Adrenal gland (tissue), 12 donors: ENCODE results near the gene LBHD2. TPM values are rescaled to one million over a fixed set of nuclear protein-coding genes. Genes with fewer than 3 reads are reported as not detected.

ENCODE experiments used
- DNase-seq, 7 donors: peaks; one replicate each; pipeline ENCODE4 v3.0.0-alpha.2; 2019 to 2020
- H3K27ac ChIP-seq, 5 donors: fragments of 200-600 bp; sonication (generic) in 4 of 5; 1 replicate in 3 of 5; 2 replicates in 2 of 5; pipeline versions ENCODE4 v1.5.1 to v1.8.0; 2016 to 2020; ENCODE audit warnings: mild to moderate bottlenecking in 1 of 5
- H3K27me3 ChIP-seq: fragments of 200-600 bp; 2 replicates; pipeline ENCODE4 v1.8.0; 2021
- H3K36me3 ChIP-seq, 2 donors: fragments of 200-600 bp; replicated peaks in 1 of 2; 1 replicate in 1 of 2; 2 replicates in 1 of 2; pipeline versions ENCODE4 v1.5.1 to v1.8.0; 2018 to 2022
- H3K4me1 ChIP-seq, 2 donors: fragments of 200-600 bp; replicated peaks in 1 of 2; 1 replicate in 1 of 2; 2 replicates in 1 of 2; pipeline versions ENCODE4 v1.5.1 to v1.8.0; 2018 to 2021
- H3K4me3 ChIP-seq, 4 donors: fragments of 200-600 bp; sonication (generic) in 3 of 4; one replicate each; pipeline ENCODE4 v1.5.1; 2016 to 2018
- H3K9me3 ChIP-seq, 3 donors: fragments of 200-600 bp; sonication (generic) in 1 of 3; replicated peaks in 1 of 3; 1 replicate in 2 of 3; 2 replicates in 1 of 3; pipeline versions ENCODE4 v1.5.1 to v1.8.0; 2016 to 2021
- POLR2A ChIP-seq, 2 donors: fragments of 450-650 bp; IDR thresholded peaks; one replicate each; pipeline ENCODE4 v1.6.1; 2017; ENCODE audit warnings: antibody characterized with exemption in 2 of 2, mild to moderate bottlenecking in 2 of 2, moderate library complexity in 1 of 2
- WGBS, 4 donors: extraction: QIAGEN DNeasy Blood & Tissue Kit in 2 of 4; methylation state at CpG; one replicate each; pipeline versions ENCODE4 v1.1.5 to v1.1.7; 2013 to 2017; 5-methylcytosine and 5-hydroxymethylcytosine counted together
- intact Hi-C, 2 donors: fragments of 100-400 bp; cut with DNase I; formaldehyde crosslinking; loops; one replicate each; pipeline versions ENCODE4 v1.14.1 to v1.15.0; 2022 to 2023
- polyA plus RNA-seq, 3 donors: library from polyadenylated mRNA; stranded (reverse); fragments of 200-250 nt in 2 of 3; fragments of 350-450 nt in 1 of 3; fragmentation: Illumina TruSeq in 1 of 3; extraction: RNeasy Lipid Tissue Mini Kit (QIAGEN cat#74804) in 1 of 3; gene quantifications; one replicate each; pipeline ENCODE4 v1.2.3, GENCODE V29; 2013 to 2014
- total RNA-seq, 9 donors: library from RNA; depleted of rRNA in 4 of 9; stranded (reverse); fragments of >200 nt in 4 of 9; fragments of 120-200 nt in 1 of 9; fragmentation: NEBNext Ultra II Directional in 1 of 9; extraction: Animal tissue kit (Norgen Biotek cat#: 25700) in 1 of 9; gene quantifications; one replicate each; pipeline versions ENCODE4 v1.1.0 to v1.2.4, GENCODE V29; 2013 to 2023
- TF ChIP-seq, protein P1 (sequence below), 6 experiments: fragments of 450-650 bp in 4 of 6; fragments of 200-600 bp in 2 of 6; sonication (generic) in 1 of 6; IDR thresholded peaks; 1 replicate in 5 of 6; 2 replicates in 1 of 6; pipeline versions ENCODE4 v1.5.1 to v1.8.0; 2016 to 2021; ENCODE audit warnings: antibody characterized with exemption in 6 of 6, mild to moderate bottlenecking in 2 of 6, moderate library complexity in 1 of 6
- donor health status: healthy with polysubstance abuse.
- donor health status: Bipolar disorder and iron deficiency.
- donor health status: DM: yes; HTN: yes; CAD: no.
- donor health status: DM: no; HTN: no; CAD: no.
- donor health status: DM: no; HTN: no; CAD: no.
- donor health status: DM: yes; HTN: yes; CAD: no.

The LBHD2 gene
- total and polyA plus RNA-seq, 12 donors = 2.1 TPM; not detected in 11

DNA sequence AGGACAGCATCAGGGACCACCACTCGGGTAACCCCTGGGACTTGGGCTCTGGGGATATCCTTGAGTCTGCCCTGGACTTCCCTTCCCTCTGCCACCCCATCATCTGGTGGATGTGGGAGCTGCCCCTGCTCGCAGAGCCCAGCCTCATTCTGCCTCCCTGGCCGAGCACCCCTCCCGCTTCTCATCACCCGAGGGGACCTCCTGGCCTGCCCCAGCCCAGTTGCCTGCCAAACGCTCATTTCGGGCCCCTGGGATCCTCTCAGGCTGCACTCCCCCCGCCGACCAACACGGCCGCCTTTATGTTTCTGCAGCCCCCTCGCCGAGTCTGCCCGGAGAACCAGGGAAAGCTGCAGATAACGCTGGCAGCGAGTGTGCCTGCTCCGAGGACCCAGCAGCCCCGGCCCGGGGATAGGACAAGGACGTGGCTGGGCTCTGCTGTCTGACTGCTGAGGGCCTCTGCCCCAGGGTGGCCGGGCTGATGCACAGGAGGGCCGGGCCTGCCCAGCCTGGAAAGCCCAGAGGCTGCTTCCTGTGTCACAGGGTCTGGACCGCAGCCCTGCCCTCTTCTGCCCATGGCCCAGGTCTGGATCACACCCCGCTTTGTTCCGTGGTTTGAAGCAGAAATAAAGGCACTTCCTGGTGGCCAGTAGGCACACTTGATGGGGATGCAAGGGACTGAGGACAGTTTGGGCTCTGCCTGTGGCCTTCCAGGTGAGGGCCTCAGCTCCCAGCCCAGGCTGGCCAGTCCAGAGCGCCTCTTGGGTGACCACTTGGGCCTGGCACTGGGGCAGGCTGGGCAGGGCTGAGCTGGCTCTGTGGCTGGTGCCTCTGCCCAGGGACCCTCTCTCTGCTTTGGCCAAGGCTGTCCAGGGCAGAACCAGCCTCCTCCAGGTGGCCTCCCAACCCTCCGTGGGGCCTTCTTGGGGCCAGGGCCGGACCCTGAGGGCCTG is 5.7 kb downstream of the LBHD2 start:
- Histone ChIP-seq H3K9me3 (no peaks in the 10 kb centered on the region), H3K27me3 (peaks cover 10% of the 10 kb centered on the region), H3K27ac (no peak overlapping the region), H3K36me3 (no peaks in the 10 kb centered on the region), H3K4me3 (no peak overlapping the region), H3K4me1 (peaks cover 0 to 9% of the 10 kb centered on the region in 2 donors)
- TF ChIP-seq, protein P1, sequence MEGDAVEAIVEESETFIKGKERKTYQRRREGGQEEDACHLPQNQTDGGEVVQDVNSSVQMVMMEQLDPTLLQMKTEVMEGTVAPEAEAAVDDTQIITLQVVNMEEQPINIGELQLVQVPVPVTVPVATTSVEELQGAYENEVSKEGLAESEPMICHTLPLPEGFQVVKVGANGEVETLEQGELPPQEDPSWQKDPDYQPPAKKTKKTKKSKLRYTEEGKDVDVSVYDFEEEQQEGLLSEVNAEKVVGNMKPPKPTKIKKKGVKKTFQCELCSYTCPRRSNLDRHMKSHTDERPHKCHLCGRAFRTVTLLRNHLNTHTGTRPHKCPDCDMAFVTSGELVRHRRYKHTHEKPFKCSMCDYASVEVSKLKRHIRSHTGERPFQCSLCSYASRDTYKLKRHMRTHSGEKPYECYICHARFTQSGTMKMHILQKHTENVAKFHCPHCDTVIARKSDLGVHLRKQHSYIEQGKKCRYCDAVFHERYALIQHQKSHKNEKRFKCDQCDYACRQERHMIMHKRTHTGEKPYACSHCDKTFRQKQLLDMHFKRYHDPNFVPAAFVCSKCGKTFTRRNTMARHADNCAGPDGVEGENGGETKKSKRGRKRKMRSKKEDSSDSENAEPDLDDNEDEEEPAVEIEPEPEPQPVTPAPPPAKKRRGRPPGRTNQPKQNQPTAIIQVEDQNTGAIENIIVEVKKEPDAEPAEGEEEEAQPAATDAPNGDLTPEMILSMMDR (IDR thresholded peaks at IDR 0.05) = no peak
- no peak for TF ChIP-seq POLR2A (IDR thresholded peaks at IDR 0.05)
- intact Hi-C loops = loop anchor here in 1 of 2 donors (5.0 kb wide), 1 partner anchor 203 kb away; no protein-coding TSS in a partner anchor
- WGBS, 4 donors = 83 to 92% (median 86%) methylated on average over 10 to 28 of the region's 28 CpGs
- no peak for DNase-seq

DNA sequence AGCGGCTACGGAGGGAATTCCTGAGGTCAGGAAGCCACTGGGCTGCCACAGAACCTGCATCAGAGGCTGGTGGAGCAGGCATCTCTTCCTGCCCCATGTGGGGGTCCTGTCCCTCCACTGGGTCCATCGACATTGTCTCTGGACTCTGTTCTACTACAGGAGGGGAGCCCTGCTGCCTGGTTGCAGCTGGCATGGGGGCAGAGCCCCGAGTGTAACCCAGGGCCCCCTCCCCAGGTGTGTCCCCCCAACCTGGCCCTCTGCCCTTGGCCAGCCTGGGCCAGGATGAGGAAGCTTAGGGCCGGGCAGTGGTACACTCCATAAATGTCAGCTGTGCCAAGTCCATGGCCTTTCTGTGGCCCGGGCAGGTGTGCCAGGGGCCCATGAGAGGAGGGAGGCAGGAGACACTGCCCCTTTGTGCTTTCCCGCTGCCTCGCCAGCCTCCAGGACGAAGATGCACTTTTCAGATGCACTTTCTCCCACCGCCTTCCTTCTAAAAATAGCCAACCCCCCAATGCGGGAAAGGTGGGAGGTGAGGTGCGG is 6.5 kb downstream of the LBHD2 start:
- peaks cover 0 to 9% of the 10 kb centered on the region in 2 donors for H3K4me1 ChIP-seq
- TF ChIP-seq POLR2A (IDR thresholded peaks at IDR 0.05) = no peak
- TF ChIP-seq, protein P1 (IDR thresholded peaks at IDR 0.05) = no peak
- no peak overlapping the region for H3K4me3 ChIP-seq
- no peak for DNase-seq
- no peaks in the 10 kb centered on the region for H3K36me3 ChIP-seq
- intact Hi-C loops = no loop called here
- H3K9me3 ChIP-seq = no peaks in the 10 kb centered on the region
- peaks cover 5% of the 10 kb centered on the region for H3K27me3 ChIP-seq
- 72 to 88% (median 82%) methylated on average over 6 to 12 of the region's 12 CpGs for WGBS, 4 donors
- no peak overlapping the region for H3K27ac ChIP-seq

DNA sequence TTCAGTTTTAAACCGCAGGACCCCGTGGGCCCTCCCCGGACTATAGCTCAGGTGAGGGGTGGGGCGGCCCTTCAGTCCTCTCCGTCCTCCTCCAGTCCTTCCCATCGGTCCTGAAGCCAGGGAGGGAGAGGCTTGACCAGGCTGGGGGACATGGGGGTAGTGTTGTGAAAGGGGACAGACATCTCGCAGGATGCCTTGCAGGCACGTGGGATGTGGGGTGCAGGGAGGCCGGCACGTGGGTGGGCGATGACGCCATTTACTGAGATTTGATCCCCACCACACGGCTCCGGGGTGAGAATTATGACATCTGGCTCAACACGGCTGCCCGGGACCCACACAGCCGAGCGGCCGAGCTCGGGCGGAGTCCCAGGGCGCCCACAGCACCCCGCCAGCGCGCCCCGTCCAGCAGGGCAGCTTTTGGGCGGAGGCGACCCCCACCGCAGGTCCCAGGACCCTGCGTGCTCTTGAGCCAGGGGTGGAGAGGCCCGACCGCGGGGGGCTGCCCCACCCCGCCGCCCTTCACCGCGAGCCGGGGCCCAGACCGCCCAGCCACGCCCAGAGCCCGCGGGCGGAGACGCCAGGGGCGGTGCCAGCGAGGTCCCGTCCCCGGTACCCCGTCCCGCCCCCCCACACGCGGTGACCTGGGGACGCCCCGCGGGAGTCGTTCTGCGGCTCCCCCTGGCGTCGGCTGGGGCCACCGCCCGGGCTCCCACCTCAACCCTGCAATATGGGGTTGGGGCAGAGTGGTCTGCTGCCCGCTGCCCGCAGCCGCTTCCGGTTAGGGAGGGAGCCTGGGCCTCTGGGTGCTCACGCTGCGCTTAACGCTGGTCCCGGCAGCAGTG is 7.3 kb downstream of the LBHD2 start:
- intact Hi-C loops = no loop called here
- H3K4me3 ChIP-seq = peak overlapping the region in 2 of 4 donors; percentile 22 to 56
- TF ChIP-seq, protein P1 (IDR thresholded peaks at IDR 0.05) = peak in 4 of 6 experiments; percentile 23 to 41 (median 31)
- no peak for TF ChIP-seq POLR2A (IDR thresholded peaks at IDR 0.05)
- DNase-seq = peak in 4 of 7 donors; percentile 41 to 61 (median 54)
- WGBS, 4 donors = 11 to 32% (median 22%) methylated on average over 13 to 69 of the region's 69 CpGs
- peaks cover 0 to 9% of the 10 kb centered on the region in 2 donors for H3K4me1 ChIP-seq
- H3K36me3 ChIP-seq = no peaks in the 10 kb centered on the region
- no peaks in the 10 kb centered on the region for H3K27me3 ChIP-seq
- H3K27ac ChIP-seq = no peak overlapping the region
- no peaks in the 10 kb centered on the region for H3K9me3 ChIP-seq

DNA sequence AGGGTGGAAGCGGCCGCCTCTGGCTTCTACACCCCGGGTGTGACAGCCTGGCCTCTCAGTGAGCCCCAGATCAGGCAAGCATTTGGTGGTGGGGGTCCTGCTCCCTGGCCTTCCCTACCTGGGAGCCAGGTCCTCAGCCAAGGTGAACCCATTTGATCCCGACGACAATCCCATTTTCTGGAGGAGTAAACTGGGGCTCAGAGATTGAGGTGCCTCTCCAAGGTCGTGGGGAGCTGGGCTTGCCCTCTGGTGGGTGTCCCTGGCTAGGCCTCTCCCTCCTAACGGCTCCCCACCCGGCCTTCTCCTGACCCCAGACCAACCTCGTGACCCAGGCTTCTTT is 7.8 kb downstream of the LBHD2 start:
- peaks cover 0 to 9% of the 10 kb centered on the region in 2 donors for H3K4me1 ChIP-seq
- TF ChIP-seq, protein P1 (IDR thresholded peaks at IDR 0.05) = no peak
- no peak for TF ChIP-seq POLR2A (IDR thresholded peaks at IDR 0.05)
- no peaks in the 10 kb centered on the region for H3K9me3 ChIP-seq
- no peak for DNase-seq
- no peaks in the 10 kb centered on the region for H3K36me3 ChIP-seq
- peak overlapping the region in 2 of 4 donors; percentile 22 to 56 for H3K4me3 ChIP-seq
- no peaks in the 10 kb centered on the region for H3K27me3 ChIP-seq
- no peak overlapping the region for H3K27ac ChIP-seq
- intact Hi-C loops = no loop called here
- 28 to 56% (median 53%) methylated on average over 2 to 9 of the region's 9 CpGs for WGBS, 4 donors
